Measurements from ENCODE around the gene KRTAP4-7.
"Not testable (repeated sequence)": the region's sequence is repeated elsewhere in the genome, so short reads cannot be mapped to it uniquely, and the experiment has no call there.

KRTAP4-7 gene

DNA sequence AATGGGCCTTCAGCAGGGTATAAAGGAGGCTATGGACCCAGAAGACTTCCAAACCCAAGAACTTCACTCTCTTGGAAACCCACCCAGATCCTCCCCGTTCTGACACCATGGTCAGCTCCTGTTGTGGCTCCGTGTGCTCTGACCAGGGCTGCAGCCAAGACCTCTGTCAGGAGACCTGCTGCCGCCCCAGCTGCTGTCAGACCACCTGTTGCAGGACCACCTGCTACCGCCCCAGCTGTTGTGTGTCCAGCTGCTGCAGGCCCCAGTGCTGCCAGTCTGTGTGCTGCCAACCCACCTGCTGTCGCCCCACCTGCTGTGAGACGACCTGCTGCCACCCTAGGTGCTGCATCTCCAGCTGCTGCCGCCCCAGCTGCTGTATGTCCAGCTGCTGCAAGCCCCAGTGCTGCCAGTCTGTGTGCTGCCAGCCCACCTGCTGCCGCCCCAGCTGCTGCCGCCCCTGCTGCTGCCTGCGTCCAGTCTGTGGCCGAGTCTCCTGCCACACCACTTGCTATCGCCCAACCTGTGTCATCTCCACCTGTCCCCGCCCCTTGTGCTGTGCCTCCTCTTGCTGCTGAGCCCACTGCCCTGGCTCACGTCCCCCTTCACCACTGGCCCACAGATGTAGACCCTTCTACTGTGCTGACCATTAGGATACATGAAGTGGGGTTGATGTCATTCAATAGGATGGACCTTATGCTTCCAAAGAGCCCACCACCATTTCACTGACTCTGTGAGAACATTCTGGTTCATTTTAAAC lies at the start of gene KRTAP4-7:
TSS of gene KRTAP4-7 (plus strand) at position 51 of the 757 bp plus-strand sequence. CDS start at position 108, 57 bp downstream.
- H3K36me3 ChIP-seq (ENCODE audit: control insufficient read depth in 1 of 2, insufficient read depth in 2 of 2, low read length in 2 of 2); H3K4me1 ChIP-seq (ENCODE audit: control insufficient read depth in 1 of 2, insufficient read depth in 2 of 2, low read length in 2 of 2); H3K9me3 ChIP-seq (ENCODE audit: control insufficient read depth in 1 of 2, low read length in 2 of 2); H3K4me3 ChIP-seq (ENCODE audit: low read depth in 1 of 2, low read length in 2 of 2); H3K27ac ChIP-seq (ENCODE audit: low read depth, low read length); H3K9ac ChIP-seq (ENCODE audit: low read depth in 1 of 2, low read length in 2 of 2); H3K27me3 ChIP-seq (ENCODE audit: control insufficient read depth in 1 of 2, insufficient read depth in 2 of 2, low read length in 2 of 2): not testable (repeated sequence)

- H3K27ac ChIP-seq (ENCODE audit: low read depth, low read length); H3K9ac ChIP-seq (ENCODE audit: low read depth in 1 of 2, low read length in 2 of 2); H3K4me1 ChIP-seq (ENCODE audit: control insufficient read depth in 1 of 2, insufficient read depth in 2 of 2, low read length in 2 of 2); H3K27me3 ChIP-seq (ENCODE audit: control insufficient read depth in 1 of 2, insufficient read depth in 2 of 2, low read length in 2 of 2); H3K9me3 ChIP-seq (ENCODE audit: control insufficient read depth in 1 of 2, low read length in 2 of 2); H3K36me3 ChIP-seq (ENCODE audit: control insufficient read depth in 1 of 2, insufficient read depth in 2 of 2, low read length in 2 of 2); H3K4me3 ChIP-seq (ENCODE audit: low read depth in 1 of 2, low read length in 2 of 2): not testable (repeated sequence)
These were observed 49.5 kb upstream of the KRTAP4-7 start, which contains the start of gene KRTAP1-3 for GRCh38 chr17:41034346-41034935. Gene KRTAP1-3 (minus strand): TSS chr17:41034874. CDS start chr17:41034821, 53 bp downstream.

DNA sequence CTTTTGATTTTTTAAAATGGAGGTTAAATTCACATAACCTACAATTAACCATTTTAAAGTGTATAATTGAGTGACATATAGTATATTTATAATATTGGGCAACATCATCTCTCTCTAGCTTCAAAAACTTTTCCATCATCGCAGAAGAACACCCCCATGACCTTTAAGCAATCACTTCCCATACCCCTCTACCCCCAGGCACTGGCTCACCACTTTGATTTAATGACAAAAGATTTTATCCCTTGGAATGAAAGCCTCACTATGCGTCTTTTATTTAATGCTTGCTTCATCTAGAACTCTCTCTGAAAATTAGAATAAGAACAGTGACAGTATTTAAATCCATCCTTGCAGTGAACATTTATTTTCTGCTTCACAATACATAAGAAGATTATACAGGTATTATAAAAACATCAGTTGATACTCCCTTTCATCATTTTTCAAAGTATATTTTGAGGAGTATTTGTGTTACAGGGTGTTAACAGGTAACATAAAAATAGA lies 46.0 kb upstream of the KRTAP4-7 start:
- Histone ChIP-seq H3K27me3 (ENCODE audit: control insufficient read depth in 1 of 2, insufficient read depth in 2 of 2, low read length in 2 of 2) (peaks cover 0 to 3% of the 10 kb centered on the region in 2 donors), H3K27ac (ENCODE audit: low read depth, low read length) (no peak overlapping the region), H3K4me3 (ENCODE audit: low read depth in 1 of 2, low read length in 2 of 2) (no peak overlapping the region), H3K9ac (ENCODE audit: low read depth in 1 of 2, low read length in 2 of 2) (no peak overlapping the region), H3K36me3 (ENCODE audit: control insufficient read depth in 1 of 2, insufficient read depth in 2 of 2, low read length in 2 of 2) (no peaks in the 10 kb centered on the region), H3K9me3 (ENCODE audit: control insufficient read depth in 1 of 2, low read length in 2 of 2) (no peaks in the 10 kb centered on the region), H3K4me1 (ENCODE audit: control insufficient read depth in 1 of 2, insufficient read depth in 2 of 2, low read length in 2 of 2) (no peaks in the 10 kb centered on the region)

DNA sequence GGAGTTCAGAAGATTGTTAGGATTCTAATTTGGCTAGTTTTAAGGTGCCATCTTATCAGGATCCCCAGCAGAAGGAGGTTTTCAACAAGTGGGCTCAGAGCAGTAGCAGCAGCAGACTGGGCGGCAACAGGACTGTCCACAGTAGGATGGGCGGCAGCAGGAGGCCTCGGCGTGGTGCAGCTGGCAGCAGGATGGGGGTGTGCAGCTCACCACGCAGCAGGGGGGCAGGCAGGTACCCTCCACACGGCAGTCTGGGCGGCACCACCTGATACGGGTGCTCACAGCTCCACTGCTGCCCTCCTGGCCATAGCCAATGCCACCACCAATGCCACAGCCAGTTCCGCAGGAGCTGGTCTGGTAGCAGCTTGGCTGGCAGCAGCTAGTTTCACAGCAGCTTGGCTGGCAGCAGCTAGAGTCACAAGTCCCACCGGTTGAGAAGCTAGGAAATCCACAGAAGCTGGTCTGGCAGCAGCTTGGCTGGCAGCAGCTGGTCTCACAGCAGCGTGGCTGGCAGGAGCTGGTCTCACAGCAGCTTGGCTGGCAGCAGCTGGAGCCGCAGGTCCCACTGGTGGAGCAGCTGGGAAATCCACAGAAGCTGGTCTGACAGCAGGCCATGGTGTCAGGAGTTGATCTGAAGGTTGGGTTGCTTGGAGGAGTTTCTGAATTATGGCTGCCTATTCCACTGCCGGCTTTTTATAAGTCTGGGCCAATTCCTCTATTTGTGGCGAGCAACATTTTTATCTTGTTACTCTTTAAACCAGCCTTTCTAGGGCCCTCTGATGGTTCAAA lies 43.0 kb upstream of the KRTAP4-7 start, which contains the start of gene KRTAP1-1:
TSS of gene KRTAP1-1 (minus strand) at position 668 of the 789 bp plus-strand sequence. CDS start at position 615, 53 bp downstream.
- not testable (repeated sequence) for H3K27ac ChIP-seq (ENCODE audit: low read depth, low read length); H3K9me3 ChIP-seq (ENCODE audit: control insufficient read depth in 1 of 2, low read length in 2 of 2)

DNA sequence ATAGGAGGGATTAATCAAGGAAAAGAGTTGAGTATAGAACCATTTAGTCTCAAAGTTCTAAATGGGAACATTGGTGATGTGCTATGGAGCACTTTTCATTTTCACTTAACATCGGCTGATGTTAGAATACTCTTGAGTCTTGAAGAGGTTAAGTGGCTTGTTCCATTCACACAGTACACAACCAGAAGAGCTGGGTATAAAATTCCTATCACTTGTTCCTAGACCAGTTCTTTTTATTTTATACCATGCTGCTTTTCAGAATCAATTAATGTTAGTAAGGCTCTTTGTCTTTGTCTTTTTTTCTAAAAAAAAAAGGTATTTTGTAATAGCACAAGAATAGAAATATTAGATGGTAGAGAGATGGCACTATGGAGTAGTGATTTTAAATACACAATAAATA lies 41.0 kb upstream of the KRTAP4-7 start:
- Histone ChIP-seq H3K9ac (ENCODE audit: low read depth in 1 of 2, low read length in 2 of 2) (no peak overlapping the region), H3K4me1 (ENCODE audit: control insufficient read depth in 1 of 2, insufficient read depth in 2 of 2, low read length in 2 of 2) (no peaks in the 10 kb centered on the region), H3K27ac (ENCODE audit: low read depth, low read length) (no peak overlapping the region), H3K4me3 (ENCODE audit: low read depth in 1 of 2, low read length in 2 of 2) (no peak overlapping the region), H3K36me3 (ENCODE audit: control insufficient read depth in 1 of 2, insufficient read depth in 2 of 2, low read length in 2 of 2) (no peaks in the 10 kb centered on the region), H3K9me3 (ENCODE audit: control insufficient read depth in 1 of 2, low read length in 2 of 2) (no peaks in the 10 kb centered on the region), H3K27me3 (ENCODE audit: control insufficient read depth in 1 of 2, insufficient read depth in 2 of 2, low read length in 2 of 2) (peaks cover 0 to 5% of the 10 kb centered on the region in 2 donors)

More for the DNA sequence above, 43.0 kb upstream of the KRTAP4-7 start, which contains the start of gene KRTAP1-1:
- H3K9ac ChIP-seq (ENCODE audit: low read depth in 1 of 2, low read length in 2 of 2); H3K36me3 ChIP-seq (ENCODE audit: control insufficient read depth in 1 of 2, insufficient read depth in 2 of 2, low read length in 2 of 2); H3K4me3 ChIP-seq (ENCODE audit: low read depth in 1 of 2, low read length in 2 of 2); H3K27me3 ChIP-seq (ENCODE audit: control insufficient read depth in 1 of 2, insufficient read depth in 2 of 2, low read length in 2 of 2); H3K4me1 ChIP-seq (ENCODE audit: control insufficient read depth in 1 of 2, insufficient read depth in 2 of 2, low read length in 2 of 2): not testable (repeated sequence)

GRCh38 chr17:41046735-41047465 lies 37.0 kb upstream of the KRTAP4-7 start, which contains the start of gene KRTAP2-1:
Gene KRTAP2-1 (minus strand): TSS chr17:41047316. CDS start chr17:41047267, 49 bp downstream.
- H3K9ac ChIP-seq (ENCODE audit: low read depth in 1 of 2, low read length in 2 of 2); H3K36me3 ChIP-seq (ENCODE audit: control insufficient read depth in 1 of 2, insufficient read depth in 2 of 2, low read length in 2 of 2); H3K27ac ChIP-seq (ENCODE audit: low read depth, low read length); H3K27me3 ChIP-seq (ENCODE audit: control insufficient read depth in 1 of 2, insufficient read depth in 2 of 2, low read length in 2 of 2); H3K9me3 ChIP-seq (ENCODE audit: control insufficient read depth in 1 of 2, low read length in 2 of 2); H3K4me1 ChIP-seq (ENCODE audit: control insufficient read depth in 1 of 2, insufficient read depth in 2 of 2, low read length in 2 of 2); H3K4me3 ChIP-seq (ENCODE audit: low read depth in 1 of 2, low read length in 2 of 2): not testable (repeated sequence)

DNA sequence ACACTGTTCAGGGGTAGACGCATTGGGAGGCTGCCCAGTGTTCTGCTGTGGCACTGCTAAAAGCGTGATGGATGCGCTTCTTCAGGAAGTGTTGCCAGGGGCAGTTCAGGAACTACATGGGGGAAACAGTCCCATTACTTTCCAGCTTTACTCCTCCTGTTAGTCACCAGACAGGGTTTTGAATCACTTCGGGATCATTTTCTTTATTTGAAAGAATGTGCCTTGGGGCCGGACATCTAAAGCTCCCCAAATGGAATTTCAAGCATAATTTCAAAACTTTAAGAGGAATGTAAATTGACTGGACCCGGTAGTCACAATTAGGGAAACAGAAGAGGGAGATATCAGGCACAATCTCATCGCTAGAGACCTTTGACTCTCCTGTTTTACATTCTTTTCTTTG lies 35.5 kb upstream of the KRTAP4-7 start:
- H3K36me3 ChIP-seq (ENCODE audit: control insufficient read depth in 1 of 2, insufficient read depth in 2 of 2, low read length in 2 of 2), result no peaks in the 10 kb centered on the region
- H3K9ac ChIP-seq (ENCODE audit: low read depth in 1 of 2, low read length in 2 of 2), result no peak overlapping the region
- H3K4me1 ChIP-seq (ENCODE audit: control insufficient read depth in 1 of 2, insufficient read depth in 2 of 2, low read length in 2 of 2), result no peaks in the 10 kb centered on the region
- no peaks in the 10 kb centered on the region for H3K9me3 ChIP-seq (ENCODE audit: control insufficient read depth in 1 of 2, low read length in 2 of 2)
- H3K27me3 ChIP-seq (ENCODE audit: control insufficient read depth in 1 of 2, insufficient read depth in 2 of 2, low read length in 2 of 2), result peaks cover 5 to 10% of the 10 kb centered on the region in 2 donors
- H3K27ac ChIP-seq (ENCODE audit: low read depth, low read length), result no peak overlapping the region
- no peak overlapping the region for H3K4me3 ChIP-seq (ENCODE audit: low read depth in 1 of 2, low read length in 2 of 2)

GRCh38 chr17:41049110-41049509 lies 34.8 kb upstream of the KRTAP4-7 start:
- Histone ChIP-seq H3K27ac (ENCODE audit: low read depth, low read length) (no peak overlapping the region), H3K27me3 (ENCODE audit: control insufficient read depth in 1 of 2, insufficient read depth in 2 of 2, low read length in 2 of 2) (peaks cover 5 to 11% of the 10 kb centered on the region in 2 donors), H3K9me3 (ENCODE audit: control insufficient read depth in 1 of 2, low read length in 2 of 2) (no peaks in the 10 kb centered on the region), H3K4me1 (ENCODE audit: control insufficient read depth in 1 of 2, insufficient read depth in 2 of 2, low read length in 2 of 2) (no peaks in the 10 kb centered on the region), H3K9ac (ENCODE audit: low read depth in 1 of 2, low read length in 2 of 2) (no peak overlapping the region), H3K4me3 (ENCODE audit: low read depth in 1 of 2, low read length in 2 of 2) (no peak overlapping the region), H3K36me3 (ENCODE audit: control insufficient read depth in 1 of 2, insufficient read depth in 2 of 2, low read length in 2 of 2) (no peaks in the 10 kb centered on the region)

- Histone ChIP-seq H3K36me3 (ENCODE audit: control insufficient read depth in 1 of 2, insufficient read depth in 2 of 2, low read length in 2 of 2) (no peaks in the 10 kb centered on the region), H3K9me3 (ENCODE audit: control insufficient read depth in 1 of 2, low read length in 2 of 2) (peaks cover 0 to 3% of the 10 kb centered on the region in 2 donors), H3K27ac (ENCODE audit: low read depth, low read length) (no peak overlapping the region), H3K4me3 (ENCODE audit: low read depth in 1 of 2, low read length in 2 of 2) (no peak overlapping the region), H3K9ac (ENCODE audit: low read depth in 1 of 2, low read length in 2 of 2) (no peak overlapping the region), H3K4me1 (ENCODE audit: control insufficient read depth in 1 of 2, insufficient read depth in 2 of 2, low read length in 2 of 2) (no peaks in the 10 kb centered on the region), H3K27me3 (ENCODE audit: control insufficient read depth in 1 of 2, insufficient read depth in 2 of 2, low read length in 2 of 2) (peaks cover 5 to 9% of the 10 kb centered on the region in 2 donors)
These were observed 31.4 kb upstream of the KRTAP4-7 start for GRCh38 chr17:41052566-41052965.

All from duodenal mucosa (tissue), 2 donors.